ENCODE measurements around the gene MN1. TPM values are rescaled to one million over a fixed set of nuclear protein-coding genes. Genes with fewer than 3 reads are reported as not detected.
A peak's percentile ranks its signal among the peaks of the same experiment; 100 is the strongest.

MN1 gene
- total and polyA plus RNA-seq, 2 of the 8 experiments (the other 6 are each of a cell fraction or from before 2014, with no cell fraction given), result 3.1 to 4.9 TPM

- TF ChIP-seq CTCF (IDR thresholded peaks at IDR 0.05; ENCODE audit: control extremely low read depth in 1 of 3, insufficient read depth in 1 of 3, low read depth in 1 of 3, low read length in 3 of 3) (peak; percentile 74 to 81 (median 80)), ASH2L (IDR thresholded peaks at IDR 0.05; ENCODE audit: low read length) (no peak), SAP30 (IDR thresholded peaks at IDR 0.05; ENCODE audit: insufficient read depth, insufficient replicate concordance, low read length) (no peak)
Measured at GRCh38 chr22:27804470-27805297, 3.1 kb upstream of the MN1 start (continued).
